ENCODE data around the gene SLC38A1. TPM values are rescaled to one million over a fixed set of nuclear protein-coding genes. Genes with fewer than 3 reads are reported as not detected.

Gene SLC38A1
- total RNA-seq, 1 experiment from 2014 or later: 107 TPM

DNA sequence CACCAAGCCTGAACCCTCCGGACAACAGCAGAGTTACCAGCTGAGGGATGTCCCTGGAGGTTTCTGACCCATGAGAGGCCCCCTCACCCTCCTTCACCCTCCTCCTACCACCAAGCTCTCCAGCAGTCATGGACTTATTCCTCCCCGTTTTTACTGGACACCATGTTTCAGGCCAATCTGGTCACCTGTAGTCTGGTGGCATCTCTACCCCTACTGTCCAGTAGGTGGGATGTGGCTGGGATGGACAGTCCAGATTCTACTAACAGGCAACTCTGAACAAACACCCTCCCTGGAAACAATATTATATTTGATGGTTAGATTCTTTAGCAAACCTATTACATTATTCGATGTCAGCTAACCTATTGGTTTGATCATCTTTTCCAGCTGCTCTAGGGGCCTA lies 83.2 kb downstream of the SLC38A1 start:
- H3K27me3 ChIP-seq (ENCODE audit: low read length): no peaks in the 10 kb centered on the region
- peaks cover 4% of the 10 kb centered on the region for H3F3A ChIP-seq (ENCODE audit: low read length, unreplicated experiment)
- H3K27ac ChIP-seq (ENCODE audit: low read length): no peak overlapping the region
- CTCF ChIA-PET: no interaction called here
- no peak for DNase-seq
- H3K9ac ChIP-seq (ENCODE audit: low read length): no peak overlapping the region
- no peak for ATAC-seq
- TF ChIP-seq EZH2phosphoT487 (IDR thresholded peaks at IDR 0.05; ENCODE audit: borderline replicate concordance, low read length): no peak
- no peak for TF ChIP-seq EZH2 (IDR thresholded peaks at IDR 0.05; ENCODE audit: low read length, unreplicated experiment)
- TF ChIP-seq, protein P1, sequence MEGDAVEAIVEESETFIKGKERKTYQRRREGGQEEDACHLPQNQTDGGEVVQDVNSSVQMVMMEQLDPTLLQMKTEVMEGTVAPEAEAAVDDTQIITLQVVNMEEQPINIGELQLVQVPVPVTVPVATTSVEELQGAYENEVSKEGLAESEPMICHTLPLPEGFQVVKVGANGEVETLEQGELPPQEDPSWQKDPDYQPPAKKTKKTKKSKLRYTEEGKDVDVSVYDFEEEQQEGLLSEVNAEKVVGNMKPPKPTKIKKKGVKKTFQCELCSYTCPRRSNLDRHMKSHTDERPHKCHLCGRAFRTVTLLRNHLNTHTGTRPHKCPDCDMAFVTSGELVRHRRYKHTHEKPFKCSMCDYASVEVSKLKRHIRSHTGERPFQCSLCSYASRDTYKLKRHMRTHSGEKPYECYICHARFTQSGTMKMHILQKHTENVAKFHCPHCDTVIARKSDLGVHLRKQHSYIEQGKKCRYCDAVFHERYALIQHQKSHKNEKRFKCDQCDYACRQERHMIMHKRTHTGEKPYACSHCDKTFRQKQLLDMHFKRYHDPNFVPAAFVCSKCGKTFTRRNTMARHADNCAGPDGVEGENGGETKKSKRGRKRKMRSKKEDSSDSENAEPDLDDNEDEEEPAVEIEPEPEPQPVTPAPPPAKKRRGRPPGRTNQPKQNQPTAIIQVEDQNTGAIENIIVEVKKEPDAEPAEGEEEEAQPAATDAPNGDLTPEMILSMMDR (conservative IDR thresholded peaks at IDR 0.05; ENCODE audit: low read depth, low read length): no peak
- H3K79me2 ChIP-seq (ENCODE audit: low read length): no peaks in the 10 kb centered on the region
- POLR2A ChIA-PET (ENCODE audit: unreplicated experiment): interaction anchor here (0.7 kb wide), 1 partner anchor 197 kb away, joined by 4 read pairs; no protein-coding TSS in a partner anchor
- H3K4me3 ChIP-seq (ENCODE audit: low read length): no peak overlapping the region
- H3K4me1 ChIP-seq (ENCODE audit: insufficient read depth, low read length): no peaks in the 10 kb centered on the region
- no peaks in the 10 kb centered on the region for H3K36me3 ChIP-seq (ENCODE audit: low read depth, low read length)
- BruUV-seq (replicated peaks): no TSS peak
- H3K4me2 ChIP-seq (ENCODE audit: low read length): no peak overlapping the region
- H2AFZ ChIP-seq (ENCODE audit: low read length): no peak overlapping the region
- intact Hi-C loops (cut with micrococcal nuclease): loop anchor here (5.0 to 10.0 kb wide), 2 partner anchors 33 to 111 kb away; no protein-coding TSS in a partner anchor
- no peaks in the 10 kb centered on the region for H3K9me3 ChIP-seq (ENCODE audit: low read length)
- no peaks in the 10 kb centered on the region for H4K20me1 ChIP-seq (ENCODE audit: low read length)
- H3K9me2 ChIP-seq (replicated peaks; ENCODE audit: low read length): no peaks in the 10 kb centered on the region

DNA sequence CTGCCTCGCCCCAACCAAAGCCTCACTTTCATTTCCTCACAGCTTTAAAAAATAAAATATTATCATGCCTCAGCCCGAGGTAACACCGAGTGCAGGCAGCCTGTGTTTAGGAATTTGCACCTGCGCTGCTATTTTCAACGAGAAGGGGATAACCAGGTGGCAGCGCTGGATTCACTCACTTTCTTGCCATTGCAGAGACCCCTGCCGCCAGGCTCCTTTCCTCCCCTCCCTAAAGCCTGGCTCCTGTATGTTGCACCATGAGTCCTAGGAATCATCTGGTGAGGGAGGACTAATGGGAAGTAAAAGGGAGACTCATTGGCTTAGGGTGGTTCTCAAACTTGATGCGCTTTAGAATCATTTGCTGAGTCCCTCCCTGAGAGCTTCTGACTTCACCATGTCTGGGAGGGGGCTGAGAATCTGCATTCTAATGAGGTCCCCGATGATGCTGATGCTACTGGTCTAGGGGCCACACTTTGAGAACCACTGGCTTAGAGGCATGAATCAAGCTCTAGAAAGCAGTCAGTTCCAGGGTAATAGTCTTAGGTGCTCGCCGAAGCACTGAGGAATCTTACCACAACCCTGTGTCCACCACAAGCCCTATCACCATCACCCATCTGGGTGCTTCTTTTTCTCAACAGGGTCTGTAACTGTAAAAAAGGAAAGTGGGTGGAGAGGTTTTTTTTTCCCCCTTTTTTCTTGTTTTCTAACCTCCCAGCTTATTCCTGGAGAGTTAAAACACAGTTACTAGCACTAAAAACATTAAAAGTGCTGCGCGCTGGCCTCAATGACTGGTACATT lies 83.8 kb downstream of the SLC38A1 start:
- intact Hi-C loops (cut with micrococcal nuclease): loop anchor here (5.0 to 10.0 kb wide), 2 partner anchors 33 to 110 kb away; no protein-coding TSS in a partner anchor
- Histone ChIP-seq H3F3A (ENCODE audit: low read length, unreplicated experiment) (peaks cover 4% of the 10 kb centered on the region), H3K4me1 (ENCODE audit: insufficient read depth, low read length) (no peaks in the 10 kb centered on the region), H3K9me3 (ENCODE audit: low read length) (no peaks in the 10 kb centered on the region), H2AFZ (ENCODE audit: low read length) (no peak overlapping the region), H3K9me2 (replicated peaks; ENCODE audit: low read length) (no peaks in the 10 kb centered on the region), H3K79me2 (ENCODE audit: low read length) (no peaks in the 10 kb centered on the region), H3K4me2 (ENCODE audit: low read length) (no peak overlapping the region), H3K27me3 (ENCODE audit: low read length) (no peaks in the 10 kb centered on the region), H4K20me1 (ENCODE audit: low read length) (no peaks in the 10 kb centered on the region), H3K36me3 (ENCODE audit: low read depth, low read length) (no peaks in the 10 kb centered on the region), H3K27ac (ENCODE audit: low read length) (no peak overlapping the region), H3K9ac (ENCODE audit: low read length) (no peak overlapping the region), H3K4me3 (ENCODE audit: low read length) (no peak overlapping the region)
- no TSS peak for BruUV-seq (replicated peaks)
- POLR2A ChIA-PET (ENCODE audit: unreplicated experiment): interaction anchor here (0.6 to 0.7 kb wide), 2 partner anchors 196 to 589 kb away, joined by 4 to 5 read pairs; no protein-coding TSS in a partner anchor
- DNase-seq (no peak), ATAC-seq (no peak)
- CTCF ChIA-PET: no interaction called here
- TF ChIP-seq EZH2 (IDR thresholded peaks at IDR 0.05; ENCODE audit: low read length, unreplicated experiment): no peak
- no peak for TF ChIP-seq EZH2phosphoT487 (IDR thresholded peaks at IDR 0.05; ENCODE audit: borderline replicate concordance, low read length)
- TF ChIP-seq, protein P1 (conservative IDR thresholded peaks at IDR 0.05; ENCODE audit: low read depth, low read length): no peak

DNA sequence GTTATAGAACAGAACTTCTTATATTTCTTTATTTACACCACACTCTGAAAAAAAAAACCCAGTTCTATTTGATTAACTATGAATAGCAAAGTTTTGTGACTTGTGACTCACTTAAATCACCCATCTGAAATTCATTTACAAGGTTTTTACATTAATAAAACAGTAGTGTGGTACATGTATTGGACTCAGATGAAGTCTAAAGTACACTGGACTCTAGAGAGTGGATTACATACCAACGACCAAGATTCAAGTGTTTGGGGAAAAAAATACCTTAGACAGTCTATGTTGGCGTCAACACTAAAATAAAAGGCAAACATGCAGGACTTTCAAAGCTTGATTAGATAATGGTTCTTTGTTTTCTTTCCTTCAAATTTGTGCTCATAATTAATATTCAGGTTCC lies 85.7 kb downstream of the SLC38A1 start:
- no peaks in the 10 kb centered on the region for H3K9me2 ChIP-seq (replicated peaks; ENCODE audit: low read length)
- H3K27me3 ChIP-seq (ENCODE audit: low read length): no peaks in the 10 kb centered on the region
- H3K36me3 ChIP-seq (ENCODE audit: low read depth, low read length): no peaks in the 10 kb centered on the region
- CTCF ChIA-PET: no interaction called here
- H3K79me2 ChIP-seq (ENCODE audit: low read length): no peaks in the 10 kb centered on the region
- no peak overlapping the region for H3K4me2 ChIP-seq (ENCODE audit: low read length)
- POLR2A ChIA-PET (ENCODE audit: unreplicated experiment): no interaction called here
- no peak for DNase-seq
- no peak overlapping the region for H3K9ac ChIP-seq (ENCODE audit: low read length)
- intact Hi-C loops (cut with micrococcal nuclease): loop anchor here (10.0 kb wide), 1 partner anchor 108 kb away; no protein-coding TSS in a partner anchor
- H3K27ac ChIP-seq (ENCODE audit: low read length): no peak overlapping the region
- H3K9me3 ChIP-seq (ENCODE audit: low read length): no peaks in the 10 kb centered on the region
- H3K4me3 ChIP-seq (ENCODE audit: low read length): no peak overlapping the region
- no peaks in the 10 kb centered on the region for H3K4me1 ChIP-seq (ENCODE audit: insufficient read depth, low read length)
- ATAC-seq: peak; percentile 49
- TF ChIP-seq EZH2 (IDR thresholded peaks at IDR 0.05; ENCODE audit: low read length, unreplicated experiment) (no peak), EZH2phosphoT487 (IDR thresholded peaks at IDR 0.05; ENCODE audit: borderline replicate concordance, low read length) (no peak)
- TF ChIP-seq, protein P1 (conservative IDR thresholded peaks at IDR 0.05; ENCODE audit: low read depth, low read length): no peak
- H3F3A ChIP-seq (ENCODE audit: low read length, unreplicated experiment): no peaks in the 10 kb centered on the region
- BruUV-seq (replicated peaks): no TSS peak
- no peak overlapping the region for H2AFZ ChIP-seq (ENCODE audit: low read length)
- H4K20me1 ChIP-seq (ENCODE audit: low read length): no peaks in the 10 kb centered on the region
